Kidney capillary endothelial cell (primary cell): ENCODE measurements around the gene ZCCHC18.
A peak's percentile ranks its signal among the peaks of the same experiment; 100 is the strongest.
"Not testable (repeated sequence)": the region's sequence is repeated elsewhere in the genome, so short reads cannot be mapped to it uniquely, and the experiment has no call there.

Experiments
- DNase-seq: peaks from one replicate; pipeline ENCODE4 v3.0.0-alpha.2; 2018; ENCODE audit warnings: low spot score

Gene ZCCHC18

DNA sequence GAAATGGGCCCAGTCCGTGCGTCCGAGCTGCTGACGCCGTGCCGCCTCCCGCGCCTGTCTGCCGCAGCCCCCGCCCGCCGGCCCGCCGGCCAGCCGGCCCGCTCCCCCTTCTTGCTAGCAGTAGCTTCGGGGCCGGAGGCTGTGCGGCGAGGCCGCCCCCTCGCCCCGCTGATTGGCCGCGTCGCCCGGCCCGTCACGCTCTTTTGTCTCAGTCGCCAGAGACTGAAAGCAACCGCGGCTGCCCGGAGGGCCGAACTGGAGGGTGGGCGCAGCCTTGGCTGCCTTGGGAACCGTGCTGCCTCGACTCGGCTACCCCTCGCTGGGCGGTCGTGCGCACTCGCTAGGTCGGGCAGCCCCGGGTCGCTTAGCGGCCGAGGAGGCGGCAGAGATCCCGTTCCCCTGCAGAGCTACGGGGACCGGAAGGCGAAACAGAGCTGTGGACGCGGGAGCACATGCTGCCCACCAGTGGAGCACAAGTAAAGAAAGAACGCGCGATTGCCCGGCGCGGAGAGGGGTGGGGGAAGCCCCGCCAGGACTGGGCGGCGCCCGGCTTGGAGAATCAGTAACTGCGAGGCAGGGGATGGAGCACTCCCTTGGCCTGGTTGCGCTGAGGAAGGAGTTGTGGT lies at the start of gene ZCCHC18:
Gene ZCCHC18, plus strand, starts transcription at position 198 of the 626 bp plus-strand sequence. CDS start 1,589 bp downstream, outside the sequence.
- peak; percentile 25 for DNase-seq

DNA sequence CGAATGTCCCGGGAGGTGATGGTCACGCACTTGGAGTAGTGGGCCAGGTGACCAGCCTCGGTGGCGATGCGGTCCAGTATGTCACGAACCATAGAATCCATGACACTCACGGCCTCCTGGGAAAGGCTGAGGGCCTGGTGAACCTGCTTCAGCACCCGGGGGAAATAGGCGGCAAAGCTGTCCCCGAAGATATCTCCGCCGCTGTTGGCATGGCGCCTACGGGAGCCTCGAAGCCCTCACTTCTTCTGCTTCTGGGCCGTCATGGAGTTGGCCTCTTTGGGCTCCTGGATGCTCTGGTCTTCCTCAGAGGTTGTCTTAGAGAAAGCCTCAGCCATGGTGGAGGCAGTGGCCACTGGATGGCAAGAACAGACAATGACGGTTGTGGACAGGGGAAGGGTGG lies 49.7 kb upstream of the ZCCHC18 start:
- not testable (repeated sequence) for DNase-seq

- DNase-seq = not testable (repeated sequence)
Observed at GRCh38 chrX:104075778-104076445, 36.4 kb upstream of the ZCCHC18 start, which contains the start of gene TMSB15C. Gene TMSB15C, minus strand, starts transcription at chrX:104076236.

GRCh38 chrX:104077854-104078253 lies 34.5 kb upstream of the ZCCHC18 start:
- not testable (repeated sequence) for DNase-seq

DNA sequence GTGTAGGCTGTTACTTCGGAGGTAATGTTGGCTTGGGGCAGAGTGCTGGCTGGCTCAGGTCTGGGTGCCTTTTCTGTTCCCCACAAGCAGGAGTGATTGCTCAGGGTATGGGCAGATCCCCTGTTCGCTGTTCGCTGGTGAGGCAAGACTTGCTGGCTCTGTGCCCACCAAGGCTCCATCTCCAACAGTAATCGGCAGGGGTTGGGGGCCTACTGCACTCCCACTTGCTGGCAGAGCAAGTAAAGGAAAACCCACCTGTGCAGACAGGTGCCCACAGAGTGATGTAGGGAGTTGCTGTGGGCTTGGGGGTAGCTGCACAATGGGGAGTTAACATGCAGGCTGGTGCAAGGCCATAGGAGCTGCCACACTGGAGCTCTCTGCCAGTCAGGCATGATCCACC lies 28.3 kb upstream of the ZCCHC18 start:
- no peak for DNase-seq

- no peak for DNase-seq
Observed at GRCh38 chrX:104084534-104085277, 27.6 kb upstream of the ZCCHC18 start.

DNA sequence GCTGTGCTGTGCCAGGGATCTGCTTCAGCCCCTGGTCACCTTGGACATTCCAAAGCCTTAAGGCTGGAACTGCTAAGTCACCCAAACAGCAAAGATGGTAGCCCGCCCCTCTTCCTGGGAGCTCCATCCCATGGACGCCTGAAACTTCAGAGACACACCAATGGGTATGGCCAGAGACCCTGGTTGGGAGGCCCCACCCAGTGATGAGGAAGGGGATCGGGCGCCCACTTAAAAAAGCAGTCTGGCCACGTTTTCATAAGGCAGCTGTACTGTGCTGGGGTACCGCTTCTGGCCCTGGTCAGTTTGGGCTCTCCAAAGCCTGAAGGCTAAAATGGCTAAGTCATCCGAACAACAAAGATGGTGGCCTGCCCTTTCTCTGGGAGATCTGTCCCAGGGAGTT lies 26.8 kb upstream of the ZCCHC18 start:
- no peak for DNase-seq

DNA sequence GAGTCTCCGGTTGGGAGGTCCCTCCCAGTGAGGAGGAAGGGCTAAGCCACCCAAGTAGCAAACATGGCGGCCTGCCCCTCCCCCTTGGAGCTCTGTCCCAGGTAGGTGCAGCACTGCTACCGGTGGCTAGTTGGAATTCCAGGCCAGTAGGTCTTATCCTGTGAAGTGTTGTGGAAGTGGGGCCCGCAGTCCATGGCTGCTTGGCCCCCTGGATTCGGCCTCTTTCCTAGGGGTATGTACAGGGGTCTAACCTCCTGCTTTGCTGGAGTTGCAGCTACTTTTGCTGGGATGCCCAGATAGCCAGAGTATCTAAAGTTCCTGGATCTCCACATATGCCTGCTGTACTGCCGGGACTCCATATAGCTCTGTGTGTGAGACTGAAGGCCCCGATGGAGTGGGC lies 26.4 kb upstream of the ZCCHC18 start:
- no peak for DNase-seq

DNA sequence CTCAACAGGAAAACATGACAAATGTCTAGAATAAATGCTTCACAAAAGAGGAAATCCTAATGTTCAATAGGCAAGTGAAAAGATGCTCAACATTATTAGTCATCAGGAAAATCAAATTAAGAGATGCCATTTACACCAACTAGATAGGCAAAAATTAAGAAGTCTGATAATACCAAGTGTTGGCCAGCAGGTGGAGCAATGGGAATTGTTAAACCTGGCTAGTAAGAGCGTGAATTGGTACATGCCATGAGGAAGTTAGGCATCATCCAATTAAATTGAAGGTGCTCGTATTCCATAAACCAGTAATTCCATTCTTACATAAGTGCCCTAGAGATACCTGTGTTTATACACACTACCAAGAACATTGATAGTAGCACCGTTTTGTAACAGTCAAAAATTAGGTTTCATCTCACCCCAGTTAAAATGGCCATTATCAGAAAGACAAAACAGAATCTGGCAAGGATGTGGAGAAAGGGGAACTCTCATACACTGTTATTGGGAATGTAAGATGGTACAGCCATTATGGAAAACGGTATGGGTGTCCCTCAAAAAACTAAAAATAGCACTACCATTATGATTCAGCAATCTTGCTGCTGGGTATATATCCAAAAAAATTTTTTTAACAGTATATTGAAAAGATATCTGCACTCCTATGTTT lies 14.0 kb upstream of the ZCCHC18 start:
- DNase-seq = peak; percentile 58

DNA sequence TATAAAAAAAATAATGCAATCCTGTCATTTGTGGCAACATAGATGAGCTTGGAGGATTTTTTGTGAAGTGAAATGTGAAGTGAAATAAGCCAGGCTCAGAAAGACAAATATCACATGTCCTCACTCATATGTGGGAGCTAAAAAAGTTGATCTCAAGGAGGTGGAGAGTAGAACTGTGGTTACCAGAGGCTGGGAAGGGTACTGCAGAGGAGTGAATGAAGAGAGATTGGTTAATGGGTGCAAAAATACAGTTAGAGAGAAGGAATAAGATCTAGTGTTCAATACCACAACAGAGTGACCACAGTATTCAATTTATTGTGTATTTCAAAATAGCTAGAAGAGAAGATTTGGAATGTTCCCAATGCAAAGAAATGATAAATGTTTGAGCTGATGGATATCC lies 13.4 kb upstream of the ZCCHC18 start:
- no peak for DNase-seq

DNA sequence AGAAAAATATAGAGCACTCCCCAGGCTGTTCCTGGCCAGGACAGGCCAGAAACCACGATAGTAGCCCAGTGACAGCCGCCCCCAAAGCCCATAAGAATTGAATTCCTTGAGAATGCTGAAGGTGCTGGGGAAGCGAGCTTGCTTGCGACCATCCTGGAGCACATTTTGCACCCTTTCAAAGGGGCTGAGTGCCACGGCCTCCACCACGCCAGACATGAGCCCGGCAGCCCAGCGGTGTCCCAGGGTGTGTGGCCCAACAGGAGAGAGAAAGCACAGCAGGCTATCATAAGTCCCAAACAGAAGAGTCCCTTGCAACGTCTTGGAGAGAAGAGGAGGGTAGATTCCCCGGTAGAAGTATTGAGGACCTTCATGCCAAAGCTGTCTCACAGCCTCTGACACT lies 7.6 kb upstream of the ZCCHC18 start:
- no peak for DNase-seq

- DNase-seq = no peak
Observed at GRCh38 chrX:104105330-104106262, 6.7 kb upstream of the ZCCHC18 start.

- no peak for DNase-seq
Observed at GRCh38 chrX:104108955-104109354, 3.4 kb upstream of the ZCCHC18 start.

DNA sequence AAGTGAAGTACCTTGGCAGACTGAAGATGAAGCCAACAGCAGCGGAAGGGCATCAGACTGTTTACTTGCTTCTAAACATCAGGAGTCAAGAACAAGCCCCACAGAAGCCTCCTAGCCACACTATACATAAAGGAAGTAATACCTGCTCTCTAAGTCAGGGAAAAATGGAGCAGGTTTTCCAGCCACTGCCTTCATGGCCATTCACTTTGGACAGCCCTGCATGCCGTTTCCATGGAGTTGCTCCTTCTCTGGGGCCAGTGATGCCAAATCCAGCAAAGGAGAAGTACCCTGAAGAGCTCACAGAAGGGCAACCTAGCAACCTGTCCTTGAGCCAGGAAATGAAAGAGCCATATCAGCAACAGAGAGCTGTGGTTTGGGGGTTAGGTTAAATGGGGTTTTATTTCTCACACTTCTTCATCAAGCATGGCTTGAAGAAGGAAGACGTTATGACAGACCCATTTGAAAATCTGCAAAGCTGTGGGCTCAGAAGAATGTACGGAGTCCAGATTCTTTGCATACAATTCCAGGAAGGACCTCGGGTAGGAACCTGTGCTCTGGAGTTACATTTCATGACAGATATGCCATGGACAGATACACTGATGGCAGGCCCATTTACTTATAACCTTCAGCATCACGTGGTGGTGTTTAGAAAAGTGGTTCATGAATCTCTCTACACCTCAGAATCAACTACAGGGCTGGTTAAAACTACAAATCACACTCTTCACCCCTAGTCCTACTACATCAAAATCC lies 1.7 kb upstream of the ZCCHC18 start:
- DNase-seq = not testable (repeated sequence)

DNA sequence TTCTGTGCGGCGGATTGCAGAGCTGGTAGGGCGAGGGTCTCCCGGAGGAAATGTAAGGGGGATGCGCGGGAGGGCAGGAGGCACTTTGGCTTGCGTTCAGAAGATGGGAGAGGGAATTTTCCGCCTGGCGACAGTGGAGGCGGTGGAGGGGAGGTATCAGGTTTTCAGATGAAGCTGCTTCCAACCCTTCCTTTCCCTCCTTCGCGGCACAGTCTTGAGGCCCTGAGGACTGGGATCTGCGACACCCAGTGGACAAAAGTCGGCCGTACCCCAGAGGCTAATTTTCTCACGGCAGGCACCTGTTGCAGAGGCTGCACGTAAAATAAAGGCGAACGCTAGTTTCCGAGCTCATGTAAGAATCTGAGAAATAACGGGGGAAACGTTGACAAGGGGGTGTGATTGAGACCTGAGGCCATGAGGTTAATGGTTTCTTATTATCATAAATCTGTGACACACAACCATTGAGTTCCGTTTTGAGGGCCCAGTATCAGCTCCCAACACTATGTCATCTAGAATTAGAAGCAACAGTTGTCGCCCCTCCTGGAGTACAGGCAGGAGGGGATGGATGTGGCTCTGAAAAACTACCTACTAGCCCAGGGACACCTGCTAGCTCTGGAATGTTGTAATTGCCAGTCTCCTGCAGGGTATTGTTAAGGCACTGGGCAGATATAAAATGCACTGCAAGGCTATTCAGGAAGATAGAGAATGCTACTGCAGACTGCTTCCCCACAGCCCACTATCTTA lies 1.1 kb downstream of the ZCCHC18 start:
- peak; percentile 23 for DNase-seq

- DNase-seq = no peak
Observed at GRCh38 chrX:104117759-104118158, 5.4 kb downstream of the ZCCHC18 start.

DNA sequence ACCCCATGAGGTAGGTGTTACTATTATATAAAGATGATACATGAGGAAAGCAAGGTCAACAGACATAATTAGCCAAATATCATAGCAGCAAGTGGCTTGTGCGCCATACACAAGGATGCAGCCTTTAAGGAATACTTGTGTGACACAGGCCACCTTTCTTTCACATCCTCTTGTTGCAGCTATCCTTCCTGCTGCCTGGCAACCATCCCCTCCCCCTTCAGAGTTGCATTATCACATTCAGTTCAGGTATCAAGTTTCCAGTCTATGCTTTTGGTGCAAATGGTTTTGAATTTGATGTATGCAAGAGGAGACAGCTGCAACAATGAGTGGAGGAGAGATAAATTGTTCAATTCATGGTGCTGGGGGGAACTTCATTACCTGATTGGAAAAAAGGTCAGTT lies 6.4 kb downstream of the ZCCHC18 start:
- no peak for DNase-seq

DNA sequence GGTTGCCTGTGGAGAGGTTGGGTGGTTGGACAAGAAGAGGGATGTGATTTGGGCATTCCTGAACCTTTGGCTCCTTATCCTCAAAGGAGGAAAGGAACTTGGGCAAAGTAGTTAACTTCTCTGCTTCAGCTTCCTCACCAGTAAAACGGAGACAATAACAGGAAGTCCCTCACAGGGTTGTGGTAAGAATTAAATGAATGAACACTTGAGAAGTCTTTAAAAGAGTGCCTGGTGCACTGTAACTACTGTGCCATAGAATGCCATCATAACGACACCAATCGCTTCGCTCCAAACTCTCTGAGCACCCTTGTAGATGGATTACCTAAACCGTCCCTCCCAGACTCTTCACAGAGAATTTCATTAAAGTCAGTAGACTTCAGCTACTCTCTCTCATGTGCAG lies 10.5 kb downstream of the ZCCHC18 start:
- no peak for DNase-seq

GRCh38 chrX:104126856-104127255 lies 14.5 kb downstream of the ZCCHC18 start:
- DNase-seq = no peak

DNA sequence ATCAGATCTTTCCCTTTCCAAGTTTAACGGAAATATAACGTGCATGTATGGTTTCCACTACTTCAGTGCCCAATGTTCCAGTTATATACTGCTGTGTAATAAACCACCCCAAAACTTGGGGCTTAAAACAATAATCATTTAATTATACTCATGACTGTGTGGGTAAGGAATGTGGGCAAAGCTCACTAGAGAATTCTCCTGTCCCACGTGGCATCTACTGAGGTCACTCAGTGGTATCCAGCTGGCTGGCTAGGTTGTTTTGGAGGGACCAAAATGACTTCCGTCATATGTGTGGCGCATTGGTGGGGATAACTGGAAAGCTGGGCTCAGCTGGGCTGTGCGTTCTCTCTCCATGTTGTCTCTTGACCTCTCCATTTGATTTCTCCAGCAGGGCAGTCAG lies 18.5 kb downstream of the ZCCHC18 start:
- no peak for DNase-seq
